ENCODE results near the gene RC3H1. TPM values are rescaled to one million over a fixed set of nuclear protein-coding genes. Genes with fewer than 3 reads are reported as not detected.
A peak's percentile ranks its signal among the peaks of the same experiment; 100 is the strongest.

RC3H1 gene
- total and polyA plus RNA-seq, 2 experiments from 2014 or later: 6.8 to 24.5 TPM

DNA sequence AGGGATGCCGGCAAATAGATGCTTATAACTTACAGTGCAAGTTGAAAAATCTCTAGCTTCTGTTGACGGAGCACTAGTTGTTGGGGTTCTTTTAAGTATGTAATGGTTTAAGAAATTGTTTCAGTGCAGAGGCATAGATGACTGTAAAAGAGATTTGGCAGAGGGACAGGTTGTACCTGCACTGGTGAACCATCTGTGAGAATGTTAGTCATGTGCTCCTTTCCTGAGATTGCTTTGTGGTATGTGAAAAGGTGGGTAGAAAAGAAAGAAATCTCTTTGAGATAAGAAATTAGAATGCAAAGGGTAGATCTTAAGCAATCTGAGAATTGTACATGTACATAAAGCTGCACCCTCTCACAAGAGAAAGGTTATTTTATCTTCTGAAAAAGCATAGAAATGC is 134.5 kb downstream of the RC3H1 start:
- H2AFZ ChIP-seq: no peak overlapping the region
- no peak overlapping the region for H3K4me3 ChIP-seq
- H3K27me3 ChIP-seq (ENCODE audit: insufficient read depth): no peaks in the 10 kb centered on the region
- H3K9me2 ChIP-seq (ENCODE audit: insufficient read depth): no peaks in the 10 kb centered on the region
- H3K27ac Mint-ChIP-seq: peak overlapping the region; percentile 60; the same call in 1 of the 2 replicates
- H3K4me1 Mint-ChIP-seq: peaks cover 52% of the 10 kb centered on the region
- no peaks in the 10 kb centered on the region for H4K20me1 ChIP-seq (replicated peaks; ENCODE audit: insufficient read depth)
- H3K79me2 ChIP-seq (replicated peaks; ENCODE audit: insufficient read depth): peaks cover 22% of the 10 kb centered on the region
- H3F3A ChIP-seq (replicated peaks; ENCODE audit: low read depth): no peaks in the 10 kb centered on the region
- H3K9me3 Mint-ChIP-seq: no peaks in the 10 kb centered on the region
- DNase-seq (ENCODE audit: low spot score) (no peak), ATAC-seq (no peak)
- H3K4me1 ChIP-seq (ENCODE audit: insufficient read depth): peaks cover 43% of the 10 kb centered on the region
- peak overlapping the region; percentile 57; the same call in 1 of the 2 replicates for H3K4me2 ChIP-seq
- H3K36me3 Mint-ChIP-seq (ENCODE audit: low read depth): peaks cover 18% of the 10 kb centered on the region
- H3K27ac ChIP-seq (ENCODE audit: low read depth): peak overlapping the region; percentile 80; the same call in 1 of the 2 replicates
- H3K36me3 ChIP-seq (ENCODE audit: insufficient read depth): no peaks in the 10 kb centered on the region
- TF ChIP-seq STAT1 (IDR thresholded peaks at IDR 0.05; ENCODE audit: unreplicated experiment) (no peak), JUNB (IDR thresholded peaks at IDR 0.05; ENCODE audit: unreplicated experiment) (no peak), ZNF114 (CRISPR knock-in tag; IDR thresholded peaks at IDR 0.05) (no peak)
- H3K4me3 Mint-ChIP-seq: no peak overlapping the region
- peaks cover 2% of the 10 kb centered on the region for H3K27me3 Mint-ChIP-seq (ENCODE audit: insufficient read depth, low read depth, poor library complexity)

GRCh38 chr1:173886746-173887611 is 135.2 kb downstream of the RC3H1 start:
- peak overlapping the region; percentile 21 for H3K27ac Mint-ChIP-seq
- no peak overlapping the region for H3K4me3 Mint-ChIP-seq
- Histone ChIP-seq H3K4me3 (no peak overlapping the region), H3K4me2 (peak overlapping the region; percentile 57; the same call in 1 of the 2 replicates), H3K27me3 (ENCODE audit: insufficient read depth) (no peaks in the 10 kb centered on the region), H4K20me1 (replicated peaks; ENCODE audit: insufficient read depth) (no peaks in the 10 kb centered on the region), H3K36me3 (ENCODE audit: insufficient read depth) (no peaks in the 10 kb centered on the region), H2AFZ (no peak overlapping the region), H3F3A (replicated peaks; ENCODE audit: low read depth) (no peaks in the 10 kb centered on the region), H3K79me2 (replicated peaks; ENCODE audit: insufficient read depth) (peaks cover 22% of the 10 kb centered on the region), H3K9me2 (ENCODE audit: insufficient read depth) (no peaks in the 10 kb centered on the region), H3K4me1 (ENCODE audit: insufficient read depth) (peaks cover 43% of the 10 kb centered on the region), H3K27ac (ENCODE audit: low read depth) (0 out of 2 replicates have a peak overlapping the region, but pooled peaks have one; percentile 80)
- peaks cover 18% of the 10 kb centered on the region for H3K36me3 Mint-ChIP-seq (ENCODE audit: low read depth)
- peaks cover 2% of the 10 kb centered on the region for H3K27me3 Mint-ChIP-seq (ENCODE audit: insufficient read depth, low read depth, poor library complexity)
- no peak for DNase-seq (ENCODE audit: low spot score)
- peaks cover 52% of the 10 kb centered on the region for H3K4me1 Mint-ChIP-seq
- H3K9me3 Mint-ChIP-seq: no peaks in the 10 kb centered on the region
- ATAC-seq: no peak
- TF ChIP-seq JUNB (IDR thresholded peaks at IDR 0.05; ENCODE audit: unreplicated experiment) (no peak), NANOG (IDR thresholded peaks at IDR 0.05; ENCODE audit: borderline replicate concordance) (no peak), POLR2AphosphoS5 (IDR thresholded peaks at IDR 0.05; ENCODE audit: low read depth) (no peak), EZH2phosphoT487 (IDR thresholded peaks at IDR 0.05; ENCODE audit: unreplicated experiment) (no peak), STAT1 (IDR thresholded peaks at IDR 0.05; ENCODE audit: unreplicated experiment) (no peak), EZH2 (IDR thresholded peaks at IDR 0.05; ENCODE audit: low read depth, unreplicated experiment) (no peak), ZNF331 (CRISPR knock-in tag; IDR thresholded peaks at IDR 0.05; ENCODE audit: low read depth) (no peak), REST (IDR thresholded peaks at IDR 0.05; ENCODE audit: unreplicated experiment) (no peak), CREB1 (CRISPR knock-in tag; IDR thresholded peaks at IDR 0.05; ENCODE audit: low read depth) (no peak)
- TF ChIP-seq, protein P1, sequence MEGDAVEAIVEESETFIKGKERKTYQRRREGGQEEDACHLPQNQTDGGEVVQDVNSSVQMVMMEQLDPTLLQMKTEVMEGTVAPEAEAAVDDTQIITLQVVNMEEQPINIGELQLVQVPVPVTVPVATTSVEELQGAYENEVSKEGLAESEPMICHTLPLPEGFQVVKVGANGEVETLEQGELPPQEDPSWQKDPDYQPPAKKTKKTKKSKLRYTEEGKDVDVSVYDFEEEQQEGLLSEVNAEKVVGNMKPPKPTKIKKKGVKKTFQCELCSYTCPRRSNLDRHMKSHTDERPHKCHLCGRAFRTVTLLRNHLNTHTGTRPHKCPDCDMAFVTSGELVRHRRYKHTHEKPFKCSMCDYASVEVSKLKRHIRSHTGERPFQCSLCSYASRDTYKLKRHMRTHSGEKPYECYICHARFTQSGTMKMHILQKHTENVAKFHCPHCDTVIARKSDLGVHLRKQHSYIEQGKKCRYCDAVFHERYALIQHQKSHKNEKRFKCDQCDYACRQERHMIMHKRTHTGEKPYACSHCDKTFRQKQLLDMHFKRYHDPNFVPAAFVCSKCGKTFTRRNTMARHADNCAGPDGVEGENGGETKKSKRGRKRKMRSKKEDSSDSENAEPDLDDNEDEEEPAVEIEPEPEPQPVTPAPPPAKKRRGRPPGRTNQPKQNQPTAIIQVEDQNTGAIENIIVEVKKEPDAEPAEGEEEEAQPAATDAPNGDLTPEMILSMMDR (conservative IDR thresholded peaks at IDR 0.05; ENCODE audit: low read depth in 2 of 2): no peak

Data from GM23338 (cell line).